ENCODE measurements around the gene RSPO4.

DNA sequence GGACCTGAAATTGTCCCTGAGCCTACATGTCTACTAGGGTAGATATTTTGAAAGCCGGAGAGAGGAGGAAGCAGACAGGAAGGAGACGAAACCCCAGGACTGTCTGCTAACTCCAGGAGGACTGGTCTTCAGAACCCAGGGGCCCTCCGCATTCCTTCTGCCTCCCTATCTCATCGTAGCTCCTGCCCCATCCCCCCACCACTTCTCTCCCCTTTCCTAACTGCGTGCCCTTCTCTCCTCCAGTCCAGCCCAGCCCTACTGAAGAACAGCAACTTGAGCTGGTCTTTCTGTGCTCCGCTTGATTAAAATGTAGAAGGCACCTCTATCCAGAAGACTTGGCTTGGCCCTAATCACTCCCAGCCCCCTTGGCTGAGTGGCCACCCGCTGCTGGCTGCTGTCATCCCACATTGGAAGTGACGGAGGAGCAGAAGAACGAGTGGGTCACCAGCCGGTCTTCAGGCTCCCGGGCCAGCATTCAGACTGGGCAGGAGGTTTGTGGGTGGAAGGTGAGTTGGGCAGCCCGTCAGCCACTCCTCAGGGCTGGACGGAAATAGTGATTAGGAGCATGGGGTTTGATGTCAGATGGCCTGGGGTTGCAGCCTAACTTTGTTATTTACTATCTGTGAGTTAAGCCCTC lies 57.2 kb downstream of the RSPO4 start:
- TF ChIP-seq, protein P1, sequence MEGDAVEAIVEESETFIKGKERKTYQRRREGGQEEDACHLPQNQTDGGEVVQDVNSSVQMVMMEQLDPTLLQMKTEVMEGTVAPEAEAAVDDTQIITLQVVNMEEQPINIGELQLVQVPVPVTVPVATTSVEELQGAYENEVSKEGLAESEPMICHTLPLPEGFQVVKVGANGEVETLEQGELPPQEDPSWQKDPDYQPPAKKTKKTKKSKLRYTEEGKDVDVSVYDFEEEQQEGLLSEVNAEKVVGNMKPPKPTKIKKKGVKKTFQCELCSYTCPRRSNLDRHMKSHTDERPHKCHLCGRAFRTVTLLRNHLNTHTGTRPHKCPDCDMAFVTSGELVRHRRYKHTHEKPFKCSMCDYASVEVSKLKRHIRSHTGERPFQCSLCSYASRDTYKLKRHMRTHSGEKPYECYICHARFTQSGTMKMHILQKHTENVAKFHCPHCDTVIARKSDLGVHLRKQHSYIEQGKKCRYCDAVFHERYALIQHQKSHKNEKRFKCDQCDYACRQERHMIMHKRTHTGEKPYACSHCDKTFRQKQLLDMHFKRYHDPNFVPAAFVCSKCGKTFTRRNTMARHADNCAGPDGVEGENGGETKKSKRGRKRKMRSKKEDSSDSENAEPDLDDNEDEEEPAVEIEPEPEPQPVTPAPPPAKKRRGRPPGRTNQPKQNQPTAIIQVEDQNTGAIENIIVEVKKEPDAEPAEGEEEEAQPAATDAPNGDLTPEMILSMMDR (IDR thresholded peaks at IDR 0.05): no peak
- TF ChIP-seq POLR2A (IDR thresholded peaks at IDR 0.05): no peak

All from stomach (tissue), 4 donors.